ENCODE measurements around the gene FCRL5.

FCRL5 gene

DNA sequence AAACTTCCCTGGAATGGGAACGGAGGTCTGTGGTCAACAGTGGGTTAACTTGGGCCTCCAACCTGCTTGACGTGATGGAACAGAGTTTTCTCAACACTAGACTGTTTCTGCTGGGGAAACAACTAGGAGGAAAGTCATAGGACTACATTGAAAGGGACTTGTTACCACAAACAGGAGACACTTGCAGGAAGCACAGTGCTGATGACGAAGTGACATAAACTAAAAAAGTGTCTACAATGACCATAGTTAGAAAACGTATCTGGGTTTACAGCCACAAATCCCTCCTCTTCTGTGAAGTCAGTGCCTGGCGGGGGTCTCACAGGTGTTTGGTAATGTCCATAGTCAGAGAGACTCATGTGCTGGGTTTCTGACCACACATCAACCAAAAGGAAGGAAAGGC lies 86.3 kb downstream of the FCRL5 start:
- TF ChIP-seq CTCF (conservative IDR thresholded peaks at IDR 0.05; ENCODE audit: low read length), result no peak

More for the DNA sequence above, 86.3 kb downstream of the FCRL5 start:
- H3K4me3 ChIP-seq (ENCODE audit: low read length), result no peak overlapping the region
- DNase-seq (ENCODE audit: low read depth), result no peak
